Parathyroid adenoma (tissue), 2 donors: ENCODE data around the gene PCSK2.

Source experiments
- H2AFZ ChIP-seq: fragments of 300-600 bp; sonication (generic); one replicate; pipeline ENCODE4 v1.7.0; 2017; ENCODE audit warnings: antibody characterized with exemption, mild to moderate bottlenecking
- H3K27ac ChIP-seq: fragments of 300-600 bp; sonication (generic); one replicate; pipeline ENCODE4 v1.7.0; 2017
- H3K27me3 ChIP-seq: fragments of 300-600 bp; sonication (generic); one replicate; pipeline ENCODE4 v1.7.0; 2017; ENCODE audit warnings: low read length; ENCODE audit not compliant: control insufficient read depth, insufficient read depth
- H3K36me3 ChIP-seq: fragments of 300-600 bp; sonication (generic); one replicate; pipeline ENCODE4 v1.7.0; 2017; ENCODE audit warnings: low read length; ENCODE audit not compliant: control insufficient read depth, insufficient read depth
- H3K4me1 ChIP-seq: fragments of 300-600 bp; sonication (generic); one replicate; pipeline ENCODE4 v1.7.0; 2017; ENCODE audit warnings: control low read depth
- H3K4me2 ChIP-seq: fragments of 300-600 bp; sonication (generic); one replicate; pipeline ENCODE4 v1.7.0; 2017; ENCODE audit warnings: low read length
- H3K4me3 ChIP-seq: fragments of 300-600 bp; sonication (generic); one replicate; pipeline ENCODE4 v1.7.0; 2017; ENCODE audit warnings: low read depth, low read length
- H3K79me2 ChIP-seq: fragments of 300-600 bp; sonication (generic); one replicate; pipeline ENCODE4 v1.7.0; 2017; ENCODE audit warnings: control low read depth
- H3K9ac ChIP-seq: fragments of 300-600 bp; sonication (generic); one replicate; pipeline ENCODE4 v1.7.0; 2017; ENCODE audit warnings: mild to moderate bottlenecking
- H3K9me3 ChIP-seq: fragments of 300-600 bp; sonication (generic); one replicate; pipeline ENCODE4 v1.7.0; 2017; ENCODE audit warnings: low read length; ENCODE audit not compliant: control insufficient read depth
- TF ChIP-seq, protein P1 (sequence below): fragments of 300-600 bp; sonication (generic); IDR thresholded peaks from one replicate; pipeline ENCODE4 v1.7.0; 2017; ENCODE audit warnings: antibody characterized with exemption, mild to moderate bottlenecking
- donor health status: primary hyperparathyroidism.

Gene PCSK2

DNA sequence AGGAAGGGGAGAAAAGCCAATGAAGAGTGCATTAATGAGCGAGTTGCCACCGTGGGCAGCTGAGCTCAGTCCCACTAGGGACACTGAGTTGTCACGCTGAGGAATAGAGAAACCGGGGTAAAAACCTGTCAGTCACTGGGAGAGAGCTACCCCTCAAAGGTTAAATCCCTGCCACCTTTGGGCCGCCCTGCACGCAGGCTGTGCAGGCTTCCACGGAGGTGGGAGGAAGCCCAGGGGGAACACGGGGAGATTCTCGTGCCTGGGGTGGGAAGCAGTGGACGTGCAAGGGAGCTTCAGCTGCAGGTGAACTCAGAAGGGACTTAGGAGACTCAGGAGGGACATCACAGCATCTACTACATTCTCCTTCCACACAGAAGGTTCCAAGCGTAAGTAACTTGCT, 253.9 kb downstream of the PCSK2 start:
- no peak overlapping the region for H2AFZ ChIP-seq
- H3K27ac ChIP-seq: no peak overlapping the region
- no peaks in the 10 kb centered on the region for H3K9me3 ChIP-seq
- H3K4me2 ChIP-seq: no peak overlapping the region
- H3K9ac ChIP-seq: no peak overlapping the region
- no peaks in the 10 kb centered on the region for H3K4me1 ChIP-seq
- no peaks in the 10 kb centered on the region for H3K27me3 ChIP-seq
- TF ChIP-seq, protein P1, sequence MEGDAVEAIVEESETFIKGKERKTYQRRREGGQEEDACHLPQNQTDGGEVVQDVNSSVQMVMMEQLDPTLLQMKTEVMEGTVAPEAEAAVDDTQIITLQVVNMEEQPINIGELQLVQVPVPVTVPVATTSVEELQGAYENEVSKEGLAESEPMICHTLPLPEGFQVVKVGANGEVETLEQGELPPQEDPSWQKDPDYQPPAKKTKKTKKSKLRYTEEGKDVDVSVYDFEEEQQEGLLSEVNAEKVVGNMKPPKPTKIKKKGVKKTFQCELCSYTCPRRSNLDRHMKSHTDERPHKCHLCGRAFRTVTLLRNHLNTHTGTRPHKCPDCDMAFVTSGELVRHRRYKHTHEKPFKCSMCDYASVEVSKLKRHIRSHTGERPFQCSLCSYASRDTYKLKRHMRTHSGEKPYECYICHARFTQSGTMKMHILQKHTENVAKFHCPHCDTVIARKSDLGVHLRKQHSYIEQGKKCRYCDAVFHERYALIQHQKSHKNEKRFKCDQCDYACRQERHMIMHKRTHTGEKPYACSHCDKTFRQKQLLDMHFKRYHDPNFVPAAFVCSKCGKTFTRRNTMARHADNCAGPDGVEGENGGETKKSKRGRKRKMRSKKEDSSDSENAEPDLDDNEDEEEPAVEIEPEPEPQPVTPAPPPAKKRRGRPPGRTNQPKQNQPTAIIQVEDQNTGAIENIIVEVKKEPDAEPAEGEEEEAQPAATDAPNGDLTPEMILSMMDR: no peak
- H3K4me3 ChIP-seq: no peak overlapping the region
- no peaks in the 10 kb centered on the region for H3K79me2 ChIP-seq
- H3K36me3 ChIP-seq: no peaks in the 10 kb centered on the region

DNA sequence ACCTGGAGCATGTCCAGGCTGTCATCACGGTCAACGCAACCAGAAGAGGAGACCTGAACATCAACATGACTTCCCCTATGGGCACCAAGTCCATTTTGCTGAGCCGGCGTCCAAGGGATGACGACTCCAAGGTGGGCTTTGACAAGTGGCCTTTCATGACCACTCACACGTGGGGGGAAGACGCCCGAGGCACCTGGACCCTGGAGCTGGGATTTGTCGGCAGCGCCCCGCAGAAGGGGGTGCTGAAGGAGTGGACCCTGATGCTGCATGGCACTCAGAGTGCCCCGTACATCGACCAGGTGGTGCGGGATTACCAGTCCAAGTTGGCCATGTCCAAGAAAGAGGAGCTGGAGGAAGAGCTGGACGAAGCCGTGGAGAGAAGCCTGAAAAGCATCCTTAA, 254.8 kb downstream of the PCSK2 start:
- H3K79me2 ChIP-seq: no peaks in the 10 kb centered on the region
- no peaks in the 10 kb centered on the region for H3K4me1 ChIP-seq
- H3K4me2 ChIP-seq: no peak overlapping the region
- TF ChIP-seq, protein P1: no peak
- no peaks in the 10 kb centered on the region for H3K27me3 ChIP-seq
- H3K27ac ChIP-seq: no peak overlapping the region
- no peak overlapping the region for H2AFZ ChIP-seq
- no peaks in the 10 kb centered on the region for H3K9me3 ChIP-seq
- H3K4me3 ChIP-seq: no peak overlapping the region
- no peaks in the 10 kb centered on the region for H3K36me3 ChIP-seq
- H3K9ac ChIP-seq: no peak overlapping the region

DNA sequence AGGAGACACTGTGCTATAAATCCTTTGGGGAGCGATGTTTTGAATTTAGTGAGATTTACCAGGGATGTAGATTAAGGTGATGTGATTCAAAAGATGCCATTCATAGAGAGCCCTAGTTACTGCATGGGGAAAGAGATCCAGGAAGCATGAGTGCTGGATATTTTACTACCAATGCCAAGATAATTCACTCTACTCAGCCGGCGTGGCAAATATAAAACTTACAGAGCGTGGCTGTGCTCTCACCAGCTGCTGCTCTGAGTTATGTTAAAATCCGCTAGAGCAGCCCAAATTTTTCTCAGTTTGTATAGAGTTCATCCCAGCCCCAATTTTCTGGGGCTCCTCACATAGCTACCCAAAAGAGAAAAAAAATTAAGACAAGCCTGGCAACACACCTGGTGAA, 255.7 kb downstream of the PCSK2 start:
- no peak overlapping the region for H3K4me2 ChIP-seq
- no peak overlapping the region for H2AFZ ChIP-seq
- no peaks in the 10 kb centered on the region for H3K79me2 ChIP-seq
- no peak overlapping the region for H3K4me3 ChIP-seq
- no peaks in the 10 kb centered on the region for H3K36me3 ChIP-seq
- no peak overlapping the region for H3K9ac ChIP-seq
- H3K9me3 ChIP-seq: no peaks in the 10 kb centered on the region
- H3K27me3 ChIP-seq: no peaks in the 10 kb centered on the region
- TF ChIP-seq, protein P1: no peak
- no peaks in the 10 kb centered on the region for H3K4me1 ChIP-seq
- no peak overlapping the region for H3K27ac ChIP-seq

DNA sequence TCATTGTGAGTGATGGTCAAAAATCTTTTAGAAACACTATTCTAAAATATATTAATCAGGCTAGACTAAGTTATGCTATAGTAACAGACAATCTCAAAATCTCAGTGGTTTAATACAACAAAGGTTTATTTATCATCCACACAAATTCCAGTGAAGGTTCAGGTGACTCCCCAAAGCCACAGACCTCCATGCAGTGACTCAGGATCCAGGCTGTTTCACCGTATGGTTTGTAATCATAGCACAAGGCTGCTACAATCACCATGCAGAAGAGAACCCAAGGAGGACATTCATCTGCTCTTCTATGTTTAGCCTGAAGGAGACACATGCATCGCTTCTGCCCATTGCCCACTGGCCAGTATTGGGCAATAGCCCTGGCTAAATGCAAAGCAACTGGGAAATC, 258.2 kb downstream of the PCSK2 start:
- no peak overlapping the region for H3K4me2 ChIP-seq
- H2AFZ ChIP-seq: no peak overlapping the region
- H3K27me3 ChIP-seq: no peaks in the 10 kb centered on the region
- no peaks in the 10 kb centered on the region for H3K9me3 ChIP-seq
- H3K36me3 ChIP-seq: no peaks in the 10 kb centered on the region
- TF ChIP-seq, protein P1: no peak
- no peak overlapping the region for H3K4me3 ChIP-seq
- H3K27ac ChIP-seq: no peak overlapping the region
- no peak overlapping the region for H3K9ac ChIP-seq
- no peaks in the 10 kb centered on the region for H3K4me1 ChIP-seq
- no peaks in the 10 kb centered on the region for H3K79me2 ChIP-seq

DNA sequence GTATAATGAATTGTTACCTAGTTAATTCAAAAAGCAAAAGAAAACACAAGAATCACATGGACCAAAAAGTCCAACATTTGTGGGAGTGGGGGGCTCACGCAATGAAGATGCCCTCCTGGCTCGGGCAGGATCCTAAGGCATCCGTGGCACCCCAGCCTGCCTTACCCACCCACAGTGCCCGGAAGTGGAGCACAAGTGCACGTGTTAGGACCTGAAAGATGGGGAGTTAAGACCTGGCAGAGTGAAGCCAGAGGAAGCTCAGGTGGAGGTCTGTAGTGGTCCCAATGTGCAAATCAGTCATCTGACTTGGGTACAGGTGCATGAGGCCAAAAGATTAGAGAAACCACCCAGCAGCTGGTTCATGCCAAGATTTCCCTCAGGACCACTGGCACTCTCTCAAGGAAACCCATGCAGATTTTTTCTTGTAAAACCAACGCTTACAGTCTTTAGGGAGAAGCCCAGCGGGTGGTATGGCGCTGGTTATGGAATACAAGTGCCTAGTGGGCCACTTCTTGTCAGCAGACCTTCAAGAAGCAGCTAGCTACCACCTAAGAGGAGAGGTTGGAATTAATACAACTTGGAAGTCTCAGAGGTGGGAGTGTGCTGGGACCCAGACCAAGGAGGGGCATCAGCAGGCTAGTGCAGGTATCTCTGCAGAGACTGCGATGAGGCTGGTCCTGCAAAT, 262.2 kb downstream of the PCSK2 start:
- no peak overlapping the region for H3K4me3 ChIP-seq
- H3K4me2 ChIP-seq: no peak overlapping the region
- no peaks in the 10 kb centered on the region for H3K9me3 ChIP-seq
- no peaks in the 10 kb centered on the region for H3K79me2 ChIP-seq
- H3K36me3 ChIP-seq: no peaks in the 10 kb centered on the region
- H3K4me1 ChIP-seq: no peaks in the 10 kb centered on the region
- TF ChIP-seq, protein P1: no peak
- H3K27ac ChIP-seq: no peak overlapping the region
- no peak overlapping the region for H2AFZ ChIP-seq
- no peaks in the 10 kb centered on the region for H3K27me3 ChIP-seq
- H3K9ac ChIP-seq: no peak overlapping the region
